Neural cell (in vitro differentiated cells): Measurements from ENCODE around the gene WDR70. TPM values are rescaled to one million over a fixed set of nuclear protein-coding genes. Genes with fewer than 3 reads are reported as not detected.

Source experiments
- H2AFZ ChIP-seq: fragments of 200-600, 300-800 bp; sonication (generic), shearing (Covaris generic); 2 replicates; pipeline ENCODE4 v1.6.0; 2014; ENCODE audit warnings: low read depth, mild to moderate bottlenecking, antibody characterized with exemption, low read length, moderate library complexity
- H3F3A ChIP-seq: fragments of 200-600 bp; shearing (Covaris generic); 2 replicates; pipeline ENCODE4 v1.6.1; 2016; ENCODE audit warnings: mild to moderate bottlenecking, moderate library complexity, mixed read lengths, antibody characterized with exemption, low read length; ENCODE audit not compliant: insufficient read depth, poor library complexity, severe bottlenecking
- H3K27ac ChIP-seq: fragments of 200-600, 300-800 bp; sonication (generic), shearing (Covaris generic); 2 replicates; pipeline ENCODE4 v1.5.1; 2014; ENCODE audit warnings: mild to moderate bottlenecking, low read length, moderate library complexity
- H3K27me3 ChIP-seq: fragments of 300-800, 200-600 bp; sonication (generic), shearing (Covaris generic); 2 replicates; pipeline ENCODE4 v1.6.0; 2014; ENCODE audit warnings: mild to moderate bottlenecking, low read depth, low read length, moderate library complexity; ENCODE audit not compliant: insufficient read depth
- H3K36me3 ChIP-seq: fragments of 300-800, 200-600 bp; sonication (generic), shearing (Covaris generic); 2 replicates; pipeline ENCODE4 v1.5.1; 2014; ENCODE audit warnings: mild to moderate bottlenecking, antibody characterized with exemption, low read length, moderate library complexity; ENCODE audit not compliant: insufficient read depth
- H3K4me2 ChIP-seq: fragments of 300-800, 200-600 bp; sonication (generic), shearing (Covaris generic); 2 replicates; pipeline ENCODE4 v1.6.0; 2014; ENCODE audit warnings: mild to moderate bottlenecking, low read length
- H3K4me3 ChIP-seq: fragments of 300-800, 200-600 bp; sonication (generic), shearing (Covaris generic); 2 replicates; pipeline ENCODE4 v1.5.1; 2014; ENCODE audit warnings: mild to moderate bottlenecking, low read length, moderate library complexity
- H3K79me2 ChIP-seq: fragments of 200-600 bp; shearing (Covaris generic); replicated peaks from 2 replicates; pipeline ENCODE4 v1.6.0; 2014; ENCODE audit warnings: mild to moderate bottlenecking, low read length, moderate library complexity; ENCODE audit not compliant: insufficient read depth
- H3K9ac ChIP-seq: fragments of 300-800, 200-600 bp; sonication (generic), shearing (Covaris generic); 2 replicates; pipeline ENCODE4 v1.6.1; 2016; ENCODE audit warnings: mild to moderate bottlenecking, low read length, mixed read lengths
- H3K9me2 ChIP-seq: fragments of 200-600 bp; shearing (Covaris generic); 2 replicates; pipeline ENCODE4 v1.6.1; 2016; ENCODE audit warnings: mild to moderate bottlenecking, low read length, mixed read lengths; ENCODE audit not compliant: insufficient read depth
- H3K9me3 ChIP-seq: fragments of 200-600, 300-800 bp; sonication (generic), shearing (Covaris generic); 2 replicates; pipeline ENCODE4 v1.6.1; 2016; ENCODE audit warnings: mild to moderate bottlenecking, mixed run types, low read length, moderate library complexity, mixed read lengths
- H4K20me1 ChIP-seq: fragments of 200-600 bp; shearing (Covaris generic); 2 replicates; pipeline ENCODE4 v1.6.1; 2016; ENCODE audit warnings: mild to moderate bottlenecking, mixed run types; ENCODE audit not compliant: insufficient read depth
- CTCF ChIP-seq: fragments of 450-650 bp; IDR thresholded peaks from 2 replicates; pipeline ENCODE4 v1.5.1; 2014; ENCODE audit warnings: antibody characterized with exemption, mild to moderate bottlenecking, moderate library complexity; ENCODE audit not compliant: poor library complexity, severe bottlenecking
- EP300 ChIP-seq: fragments of 450-650 bp; conservative IDR thresholded peaks from 2 replicates; pipeline ENCODE4 v1.6.1; 2014; ENCODE audit warnings: antibody characterized with exemption, mild to moderate bottlenecking, moderate library complexity; ENCODE audit not compliant: poor library complexity, severe bottlenecking
- EZH2 ChIP-seq: fragments of 200-600, 300-800 bp; shearing (Covaris generic), sonication (generic); IDR thresholded peaks from 2 replicates; pipeline ENCODE4 v1.6.1; 2014; ENCODE audit warnings: antibody characterized with exemption, low read length, borderline replicate concordance, mild to moderate bottlenecking; ENCODE audit not compliant: insufficient read depth, poor library complexity, severe bottlenecking
- MXI1 ChIP-seq: fragments of 450-650 bp; conservative IDR thresholded peaks from 2 replicates; pipeline ENCODE4 v1.6.1; 2014; ENCODE audit warnings: antibody characterized with exemption, mild to moderate bottlenecking; ENCODE audit not compliant: poor library complexity, severe bottlenecking
- POLR2AphosphoS5 ChIP-seq: IDR thresholded peaks from 2 replicates; pipeline ENCODE4 v1.6.1; 2012
- RAD21 ChIP-seq: fragments of 450-650 bp; conservative IDR thresholded peaks from 2 replicates; pipeline ENCODE4 v1.6.1; 2014; ENCODE audit warnings: antibody characterized with exemption, mild to moderate bottlenecking, moderate library complexity
- REST ChIP-seq: IDR thresholded peaks from 2 replicates; pipeline ENCODE4 v1.6.1; 2012; ENCODE audit warnings: borderline replicate concordance
- SMC3 ChIP-seq: fragments of 450-650 bp; conservative IDR thresholded peaks from 2 replicates; pipeline ENCODE4 v1.6.1; 2014; ENCODE audit warnings: antibody characterized with exemption, mild to moderate bottlenecking, moderate library complexity; ENCODE audit not compliant: poor library complexity
- TAF1 ChIP-seq: IDR thresholded peaks from 2 replicates; pipeline ENCODE4 v1.6.1; 2012; ENCODE audit warnings: low read depth
- polyA plus RNA-seq: library from polyadenylated mRNA; depleted of rRNA; stranded (reverse); fragments of >200 nt; gene quantifications from 2 replicates; pipeline ENCODE4 v1.2.3, GENCODE V29; 2014

The WDR70 gene
- polyA plus RNA-seq, 1 donor from 2014 or later = 40.9 TPM

GRCh38 chr5:37568018-37568753, 189.1 kb downstream of the WDR70 start:
- Histone ChIP-seq H3K79me2 (no peaks in the 10 kb centered on the region), H3K9ac (no peak overlapping the region), H3K27me3 (no peaks in the 10 kb centered on the region), H3K36me3 (no peaks in the 10 kb centered on the region), H3K4me3 (no peak overlapping the region), H2AFZ (no peak overlapping the region), H3K9me2 (no peaks in the 10 kb centered on the region), H3K27ac (no peak overlapping the region), H3K4me2 (no peak overlapping the region), H3K9me3 (no peaks in the 10 kb centered on the region), H4K20me1 (no peaks in the 10 kb centered on the region), H3F3A (no peaks in the 10 kb centered on the region)
- TF ChIP-seq REST (no peak), MXI1 (no peak), POLR2AphosphoS5 (no peak), CTCF (no peak), SMC3 (no peak), TAF1 (no peak), EZH2 (no peak), RAD21 (no peak), EP300 (no peak)

GRCh38 chr5:37568893-37569292, 189.8 kb downstream of the WDR70 start:
- Histone ChIP-seq H3K27ac (no peak overlapping the region), H3K9ac (no peak overlapping the region), H3K4me2 (no peak overlapping the region), H4K20me1 (no peaks in the 10 kb centered on the region), H3K27me3 (no peaks in the 10 kb centered on the region), H3K9me3 (no peaks in the 10 kb centered on the region), H3K4me3 (no peak overlapping the region), H3K36me3 (no peaks in the 10 kb centered on the region), H3K9me2 (no peaks in the 10 kb centered on the region), H3K79me2 (no peaks in the 10 kb centered on the region), H3F3A (no peaks in the 10 kb centered on the region), H2AFZ (no peak overlapping the region)
- no peak for TF ChIP-seq MXI1
- TF ChIP-seq TAF1 = no peak
- TF ChIP-seq REST = no peak
- no peak for TF ChIP-seq EZH2
- TF ChIP-seq RAD21 = no peak
- TF ChIP-seq POLR2AphosphoS5 = no peak
- TF ChIP-seq CTCF = no peak
- TF ChIP-seq SMC3 = no peak
- TF ChIP-seq EP300 = no peak
